ENCODE results near the gene DYNC1I1.

The DYNC1I1 gene

GRCh38 chr7:95861041-95861440, 88.7 kb downstream of the DYNC1I1 start:
- DNase-seq, result peak; percentile 29

DNA sequence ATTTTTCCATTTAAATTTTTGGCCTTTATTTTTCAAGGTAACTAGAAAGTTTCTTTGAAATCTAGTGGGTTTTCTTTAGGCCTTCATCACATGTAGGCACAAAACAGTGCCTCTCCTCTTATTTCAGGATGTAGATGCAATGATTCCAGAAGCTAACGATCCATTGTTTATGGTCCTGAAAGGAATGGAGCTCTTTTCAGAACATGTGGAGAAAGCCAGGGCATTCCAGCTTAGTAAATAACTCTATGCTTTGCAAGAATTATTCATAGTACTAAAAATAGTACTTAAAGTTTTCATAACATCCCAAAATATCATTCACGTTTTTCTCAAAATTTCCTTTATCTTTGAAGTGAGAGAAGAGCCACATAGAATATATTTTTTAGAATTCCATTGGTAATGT, 91.3 kb downstream of the DYNC1I1 start:
- DNase-seq, result no peak

- DNase-seq, result peak; percentile 9
Measured at GRCh38 chr7:95865716-95866371, 93.5 kb downstream of the DYNC1I1 start.

GRCh38 chr7:95867309-95867708, 95.0 kb downstream of the DYNC1I1 start:
- DNase-seq, result no peak

- peak; percentile 39 for DNase-seq
Measured at GRCh38 chr7:95871075-95871848, 98.9 kb downstream of the DYNC1I1 start.

- DNase-seq, result no peak
Measured at GRCh38 chr7:95871896-95872295, 99.5 kb downstream of the DYNC1I1 start.

DNA sequence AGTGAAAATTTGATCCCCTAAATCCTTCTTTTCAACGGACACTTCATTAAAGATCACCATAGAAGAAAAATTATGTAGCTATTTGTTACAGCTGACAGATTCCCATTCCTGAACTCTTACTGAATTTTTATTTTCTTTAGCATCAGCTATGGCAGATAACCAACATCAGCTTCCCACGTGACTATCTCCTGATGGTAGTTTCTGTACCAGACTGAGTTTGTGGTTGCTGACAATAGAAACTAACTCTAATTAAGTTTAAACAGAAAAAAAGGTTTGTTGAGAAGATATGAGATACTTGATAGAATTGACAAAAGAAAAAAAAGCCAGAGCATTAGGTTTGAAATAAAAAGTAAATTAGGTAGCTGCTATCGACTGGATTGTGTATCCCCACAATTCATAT, 101.8 kb downstream of the DYNC1I1 start:
- DNase-seq, result no peak

GRCh38 chr7:95874541-95875265, 102.3 kb downstream of the DYNC1I1 start:
- no peak for DNase-seq

DNA sequence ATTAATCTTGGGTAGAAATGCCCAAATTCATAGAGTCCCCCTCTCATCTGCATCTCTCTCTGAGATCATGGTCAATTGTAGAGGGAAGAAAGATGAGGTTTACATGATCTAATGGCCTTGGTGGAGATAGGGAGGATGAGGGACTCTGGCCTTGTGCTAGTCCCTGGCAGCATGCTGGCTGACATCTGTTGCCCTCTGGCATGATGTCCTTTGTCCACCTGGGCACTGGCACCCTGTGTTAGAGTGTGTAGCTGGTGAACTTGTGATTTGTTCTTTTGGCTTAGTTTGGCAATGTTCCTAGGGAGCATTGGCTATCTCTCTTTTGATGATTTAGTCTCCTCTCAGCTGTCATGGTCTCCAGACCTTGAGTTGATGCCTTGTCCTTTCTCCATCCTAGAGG, 103.2 kb downstream of the DYNC1I1 start:
- no peak for DNase-seq

DNA sequence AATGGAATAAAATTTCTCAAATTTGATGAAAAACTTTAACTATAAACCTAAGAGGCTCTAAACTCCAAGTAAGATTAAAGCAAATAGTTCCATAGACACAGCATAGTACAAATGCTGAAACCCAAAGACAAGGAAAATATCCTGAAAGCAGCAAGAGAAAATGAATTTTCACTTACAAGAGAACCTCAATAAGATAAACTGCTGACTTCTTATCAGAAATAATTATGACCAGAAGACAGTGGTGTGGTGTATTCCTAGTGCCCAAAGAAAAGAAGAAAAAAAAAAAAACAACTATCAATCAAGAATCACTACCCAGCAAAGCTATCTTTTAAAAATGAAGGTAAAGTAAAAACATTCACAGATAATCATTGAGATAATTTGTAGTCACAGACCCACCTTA, 106.3 kb downstream of the DYNC1I1 start:
- no peak for DNase-seq

DNA sequence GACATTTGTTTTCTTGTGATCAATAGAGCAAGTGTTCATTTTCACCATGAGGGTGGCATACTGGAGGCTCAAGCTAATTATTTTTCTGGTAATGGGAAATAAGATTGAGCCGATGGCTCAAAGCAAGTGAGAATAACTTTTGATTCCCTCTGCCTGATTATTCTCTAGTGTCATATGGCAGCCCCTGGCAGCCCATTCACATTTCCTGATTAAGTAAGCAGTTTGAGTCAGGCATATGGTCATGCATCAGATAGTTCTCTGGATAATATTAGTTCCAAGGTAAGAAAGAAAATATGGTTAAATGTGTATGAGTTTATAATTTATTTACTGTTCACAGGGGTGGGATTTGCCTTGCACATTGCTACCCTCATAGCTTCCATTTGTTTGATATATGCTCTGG, 109.2 kb downstream of the DYNC1I1 start:
- DNase-seq, result no peak

DNA sequence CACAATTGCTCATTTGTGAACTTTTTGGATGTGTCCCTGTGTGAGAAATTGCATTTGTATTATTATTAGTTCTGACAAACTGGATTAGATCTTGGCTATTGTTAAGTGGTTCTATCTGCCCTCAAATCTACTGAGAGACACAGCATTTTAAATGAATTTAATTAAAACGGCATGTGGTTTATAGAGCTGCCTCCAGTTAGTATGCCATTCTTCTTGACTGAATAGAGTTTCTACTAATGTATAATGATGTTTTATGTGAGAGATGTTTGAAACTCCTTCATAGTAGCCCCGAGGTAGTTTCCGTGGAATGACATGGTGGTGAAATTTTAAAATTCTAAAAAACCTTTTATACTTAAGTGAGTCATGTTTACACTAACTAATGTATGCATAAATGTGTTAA, 110.9 kb downstream of the DYNC1I1 start:
- DNase-seq, result no peak

- peak; percentile 3 for DNase-seq
Measured at GRCh38 chr7:95886501-95887090, 114.2 kb downstream of the DYNC1I1 start.

GRCh38 chr7:95893484-95893883, 121.1 kb downstream of the DYNC1I1 start:
- no peak for DNase-seq

- DNase-seq, result no peak
Measured at GRCh38 chr7:95897557-95898251, 125.3 kb downstream of the DYNC1I1 start.

DNA sequence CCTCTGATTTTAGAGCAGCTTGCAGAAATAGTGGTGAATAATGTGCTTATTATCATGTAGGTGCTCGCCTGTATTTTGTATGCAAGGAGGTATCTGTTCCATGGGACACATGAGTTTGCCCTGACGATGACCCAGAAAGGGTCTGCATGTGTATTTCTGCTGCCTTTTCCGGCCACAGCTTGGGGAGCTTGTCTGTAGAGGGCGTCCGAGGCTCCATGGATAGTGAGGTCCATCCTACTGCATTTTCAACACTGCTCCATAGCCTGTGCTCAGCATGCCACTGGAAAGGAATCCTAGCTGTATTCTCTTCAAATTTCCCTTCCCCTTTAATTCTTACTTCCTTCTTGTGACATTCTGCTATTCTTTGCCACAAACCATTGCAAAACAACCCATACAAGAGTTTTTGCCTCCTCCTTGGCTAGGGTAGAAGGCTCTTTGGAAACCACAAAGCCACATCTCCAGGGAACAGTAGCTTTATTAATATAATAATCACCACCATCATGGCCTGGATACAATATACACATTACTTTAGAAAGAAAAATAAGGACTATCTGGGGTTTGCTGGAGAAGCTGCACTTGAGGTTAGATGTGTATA, 127.7 kb downstream of the DYNC1I1 start:
- DNase-seq, result no peak

DNA sequence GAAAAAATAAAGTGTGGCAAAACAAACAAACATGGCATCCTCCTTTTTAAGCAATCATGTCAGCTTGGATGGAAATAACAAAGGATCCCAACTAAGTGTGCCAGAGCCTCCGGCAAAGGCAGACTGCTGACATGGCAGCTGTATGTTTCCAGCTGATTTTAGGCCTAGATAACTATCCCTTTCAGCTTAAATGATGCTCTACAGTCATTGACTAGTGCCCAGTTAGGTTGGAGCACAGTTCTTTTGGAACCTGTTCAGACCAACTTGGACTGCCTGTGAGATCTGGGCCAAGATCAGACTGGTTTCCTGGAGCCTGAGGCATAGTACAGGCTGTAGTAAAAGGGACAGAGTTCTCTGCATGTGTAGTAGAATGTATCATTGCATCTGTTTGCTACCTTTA, 128.7 kb downstream of the DYNC1I1 start:
- no peak for DNase-seq

DNA sequence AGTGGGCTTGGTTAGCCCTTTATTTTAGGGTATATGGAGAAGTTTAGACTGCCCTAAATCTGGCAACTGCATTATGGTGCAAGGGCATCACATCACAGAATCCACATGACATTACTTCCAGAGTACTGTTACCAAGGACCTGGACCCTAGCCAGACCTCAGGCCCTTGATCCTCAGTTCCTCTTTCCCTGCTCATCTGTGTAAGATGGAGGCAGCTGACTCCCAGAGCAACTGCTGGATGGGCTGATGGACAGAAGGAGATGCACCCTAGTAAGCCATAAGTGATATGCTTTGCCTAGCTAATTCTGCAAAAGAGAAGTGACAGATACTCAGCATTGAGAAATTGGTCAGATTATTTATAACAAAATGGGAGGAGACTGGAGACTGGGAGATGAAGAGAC, 131.7 kb downstream of the DYNC1I1 start:
- DNase-seq, result no peak

GRCh38 chr7:95905167-95905566, 132.8 kb downstream of the DYNC1I1 start:
- peak; percentile 10 for DNase-seq

DNA sequence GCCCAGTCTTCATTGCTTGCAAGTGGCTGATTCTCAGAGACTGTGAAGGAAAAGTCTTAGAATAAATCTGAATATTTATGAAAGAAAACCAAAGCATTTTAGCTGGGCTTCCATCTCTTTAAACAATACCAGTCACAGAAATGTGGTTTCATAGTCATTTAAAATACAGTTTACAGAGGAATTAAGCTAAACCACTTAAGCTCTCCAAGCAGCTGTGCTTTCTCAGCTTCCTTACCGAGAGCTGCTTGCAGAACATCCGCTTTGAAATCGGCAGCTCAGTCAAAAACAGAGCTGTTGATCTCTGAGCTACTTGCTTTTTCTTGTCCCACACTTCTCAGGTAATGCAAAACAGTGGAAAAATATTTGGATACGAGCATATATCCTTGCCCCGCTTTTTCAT, 134.5 kb downstream of the DYNC1I1 start:
- no peak for DNase-seq

DNA sequence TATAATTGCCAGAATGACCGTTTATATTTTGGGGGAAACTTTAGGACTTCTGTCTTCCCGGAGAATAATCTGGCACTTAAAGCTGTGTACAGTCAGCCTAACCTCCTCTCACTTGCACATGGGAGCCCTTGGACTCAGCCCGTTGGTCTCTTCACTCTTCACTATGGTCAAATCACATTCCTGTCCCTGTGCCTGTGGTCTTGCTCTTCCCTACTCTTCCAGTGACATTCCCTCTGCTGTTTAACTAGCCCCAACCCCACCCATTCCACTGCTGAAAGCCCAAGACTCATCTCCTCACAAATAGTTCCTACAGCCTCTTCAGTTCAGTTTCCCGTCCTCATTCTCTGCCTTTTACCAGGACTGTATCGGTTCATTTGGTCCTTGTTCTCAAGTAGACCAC, 135.0 kb downstream of the DYNC1I1 start:
- DNase-seq, result no peak

GRCh38 chr7:95908499-95908898, 136.1 kb downstream of the DYNC1I1 start:
- no peak for DNase-seq

DNA sequence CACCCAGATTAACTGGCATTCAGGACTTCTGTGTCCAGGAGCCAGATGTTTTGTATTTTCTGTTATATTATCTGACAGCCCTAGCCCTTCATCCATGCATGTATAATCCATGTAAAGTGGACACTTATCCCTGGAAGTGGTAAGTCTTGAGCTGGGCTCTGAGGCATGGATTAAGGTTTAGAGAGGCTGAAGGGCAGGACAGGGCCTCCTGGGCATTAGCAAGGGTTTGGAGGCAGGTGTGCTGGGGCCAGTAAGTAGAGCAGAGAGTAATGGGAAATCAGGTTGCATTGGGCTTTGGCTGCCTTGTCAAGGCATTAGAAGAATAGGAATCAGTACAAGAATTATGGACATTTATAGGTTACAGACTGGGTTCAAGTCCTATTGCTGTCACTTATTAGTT, 138.0 kb downstream of the DYNC1I1 start:
- no peak for DNase-seq

All from fibroblast of skin of right biceps (primary cell).